Measurements from ENCODE around the gene DCP2.
A peak's percentile ranks its signal among the peaks of the same experiment; 100 is the strongest.

DCP2 gene

GRCh38 chr5:113035096-113035495 is 58.5 kb downstream of the DCP2 start:
- no peaks in the 10 kb centered on the region for H3K36me3 ChIP-seq (replicated peaks)
- H3K27me3 ChIP-seq (replicated peaks), result no peaks in the 10 kb centered on the region
- H3K27ac ChIP-seq, result no peak overlapping the region
- H3K4me3 ChIP-seq (ENCODE audit: low read depth, low read length), result no peak overlapping the region
- no peak for TF ChIP-seq CTCF (IDR thresholded peaks at IDR 0.05; ENCODE audit: low read depth, low read length, missing control alignments)
- in situ Hi-C loops (cut with HindIII; ENCODE audit: low pct_ligation_motif_present, low sequenced_read_pairs), result no loop called here
- no peak for DNase-seq

- no peak for TF ChIP-seq CTCF (IDR thresholded peaks at IDR 0.05; ENCODE audit: low read depth, low read length, missing control alignments)
- H3K36me3 ChIP-seq (replicated peaks), result no peaks in the 10 kb centered on the region
- DNase-seq, result no peak
- H3K27ac ChIP-seq, result no peak overlapping the region
- no peak overlapping the region for H3K4me3 ChIP-seq (ENCODE audit: low read depth, low read length)
- no peaks in the 10 kb centered on the region for H3K27me3 ChIP-seq (replicated peaks)
- in situ Hi-C loops (cut with HindIII; ENCODE audit: low pct_ligation_motif_present, low sequenced_read_pairs), result no loop called here
Measured at GRCh38 chr5:113036321-113036720, 59.7 kb downstream of the DCP2 start.

- H3K27me3 ChIP-seq (replicated peaks), result no peaks in the 10 kb centered on the region
Measured at GRCh38 chr5:113036826-113037225, 60.2 kb downstream of the DCP2 start.

GRCh38 chr5:113038136-113038535 is 61.5 kb downstream of the DCP2 start:
- Histone ChIP-seq H3K4me3 (ENCODE audit: low read depth, low read length) (no peak overlapping the region), H3K27me3 (replicated peaks) (no peaks in the 10 kb centered on the region), H3K36me3 (replicated peaks) (no peaks in the 10 kb centered on the region), H3K27ac (no peak overlapping the region)
- no peak for TF ChIP-seq CTCF (IDR thresholded peaks at IDR 0.05; ENCODE audit: low read depth, low read length, missing control alignments)
- no peak for DNase-seq
- in situ Hi-C loops (cut with HindIII; ENCODE audit: low pct_ligation_motif_present, low sequenced_read_pairs), result no loop called here

More at GRCh38 chr5:113036826-113037225, 60.2 kb downstream of the DCP2 start:
- H3K4me3 ChIP-seq (ENCODE audit: low read depth, low read length), result no peak overlapping the region
- no peak overlapping the region for H3K27ac ChIP-seq
- in situ Hi-C loops (cut with HindIII; ENCODE audit: low pct_ligation_motif_present, low sequenced_read_pairs), result no loop called here
- no peak for TF ChIP-seq CTCF (IDR thresholded peaks at IDR 0.05; ENCODE audit: low read depth, low read length, missing control alignments)
- no peaks in the 10 kb centered on the region for H3K36me3 ChIP-seq (replicated peaks)
- no peak for DNase-seq

- no peak for DNase-seq
- no peak overlapping the region for H3K4me3 ChIP-seq (ENCODE audit: low read depth, low read length)
- in situ Hi-C loops (cut with HindIII; ENCODE audit: low pct_ligation_motif_present, low sequenced_read_pairs), result no loop called here
- no peaks in the 10 kb centered on the region for H3K36me3 ChIP-seq (replicated peaks)
- no peaks in the 10 kb centered on the region for H3K27me3 ChIP-seq (replicated peaks)
- peak; percentile 45 for TF ChIP-seq CTCF (IDR thresholded peaks at IDR 0.05; ENCODE audit: low read depth, low read length, missing control alignments)
- H3K27ac ChIP-seq, result no peak overlapping the region
Measured at GRCh38 chr5:113038714-113039113, 62.1 kb downstream of the DCP2 start.

GRCh38 chr5:113039229-113039933 is 62.8 kb downstream of the DCP2 start:
- no peak for TF ChIP-seq CTCF (IDR thresholded peaks at IDR 0.05; ENCODE audit: low read depth, low read length, missing control alignments)
- no peak overlapping the region for H3K27ac ChIP-seq
- no peaks in the 10 kb centered on the region for H3K27me3 ChIP-seq (replicated peaks)
- DNase-seq, result no peak
- no peaks in the 10 kb centered on the region for H3K36me3 ChIP-seq (replicated peaks)
- in situ Hi-C loops (cut with HindIII; ENCODE audit: low pct_ligation_motif_present, low sequenced_read_pairs), result no loop called here
- no peak overlapping the region for H3K4me3 ChIP-seq (ENCODE audit: low read depth, low read length)
